SU-DHL-6 (cell line): ENCODE measurements around the gene SNX9.

Experiments
- H2AFZ ChIP-seq: fragments of 200-600 bp; sonication (generic); 2 replicates; pipeline ENCODE4 v1.6.1; 2014; ENCODE audit warnings: low read depth, mild to moderate bottlenecking, moderate library complexity, mixed read lengths, antibody characterized with exemption, low read length; ENCODE audit not compliant: severe bottlenecking
- H3F3A ChIP-seq: fragments of 200-600 bp; shearing (Covaris generic); 2 replicates; pipeline ENCODE4 v1.6.0; 2016; ENCODE audit warnings: antibody characterized with exemption, mild to moderate bottlenecking; ENCODE audit not compliant: insufficient read depth
- H3K27ac ChIP-seq: fragments of 200-600 bp; sonication (generic); 2 replicates; pipeline ENCODE4 v1.5.1; 2016; ENCODE audit warnings: low read depth, mild to moderate bottlenecking, low read length, moderate library complexity, mixed read lengths
- H3K27me3 ChIP-seq: fragments of 200-600 bp; sonication (generic), shearing (Covaris generic); 2 replicates; pipeline ENCODE4 v1.6.0; 2014; ENCODE audit warnings: mild to moderate bottlenecking, low read length
- H3K36me3 ChIP-seq: fragments of 200-600 bp; sonication (generic); 2 replicates; pipeline ENCODE4 v1.6.1; 2014; ENCODE audit warnings: mild to moderate bottlenecking, low read length, mixed read lengths
- H3K4me2 ChIP-seq: fragments of 300-600, 200-600 bp; shearing (Covaris generic), sonication (generic); 2 replicates; pipeline ENCODE4 v1.6.0; 2014; ENCODE audit warnings: low read length, low read depth, mild to moderate bottlenecking; ENCODE audit not compliant: poor library complexity, severe bottlenecking
- H3K4me3 ChIP-seq: fragments of 200-600 bp; sonication (generic); 2 replicates; pipeline ENCODE4 v1.5.1; 2014; ENCODE audit warnings: antibody characterized with exemption, low read length, mild to moderate bottlenecking, mixed read lengths; ENCODE audit not compliant: insufficient read depth, poor library complexity, severe bottlenecking
- H3K79me2 ChIP-seq: fragments of 200-600 bp; sonication (generic); 2 replicates; pipeline ENCODE4 v1.6.1; 2014; ENCODE audit warnings: mild to moderate bottlenecking, low read length, moderate library complexity; ENCODE audit not compliant: insufficient read depth
- H3K9ac ChIP-seq: fragments of 200-600 bp; sonication (generic); 2 replicates; pipeline ENCODE4 v1.7.0; 2014; ENCODE audit warnings: mild to moderate bottlenecking, low read length
- H3K9me2 ChIP-seq: fragments of 200-600 bp; sonication (generic); replicated peaks from 2 replicates; pipeline ENCODE4 v1.6.1; 2014; ENCODE audit warnings: low read length; ENCODE audit not compliant: insufficient read depth
- H3K9me3 ChIP-seq: fragments of 200-600 bp; sonication (generic); 2 replicates; pipeline ENCODE4 v1.6.1; 2014; ENCODE audit warnings: low read length, mixed read lengths; ENCODE audit not compliant: insufficient read depth
- H4K20me1 ChIP-seq: fragments of 200-600 bp; sonication (generic); 2 replicates; pipeline ENCODE4 v1.6.1; 2014; ENCODE audit warnings: low read depth, mild to moderate bottlenecking, antibody characterized with exemption, low read length, moderate library complexity, mixed read lengths
- CTCF ChIP-seq: fragments of 200-600 bp; sonication (generic); IDR thresholded peaks from one replicate; pipeline ENCODE4 v1.5.1; 2017; ENCODE audit warnings: antibody characterized with exemption, mild to moderate bottlenecking, low read length, moderate library complexity; ENCODE audit not compliant: insufficient read depth, poor library complexity, severe bottlenecking
- EZH2phosphoT487 ChIP-seq: fragments of 200-600 bp; sonication (generic), shearing (Covaris generic); conservative IDR thresholded peaks from 2 replicates; pipeline ENCODE4 v1.6.1; 2018; ENCODE audit warnings: mild to moderate bottlenecking, antibody characterized with exemption, low read length, moderate library complexity, mixed read lengths

The SNX9 gene

GRCh38 chr6:157880534-157880933 lies 57.5 kb downstream of the SNX9 start:
- no peaks in the 10 kb centered on the region for H3K36me3 ChIP-seq

GRCh38 chr6:157881342-157881741 lies 58.3 kb downstream of the SNX9 start:
- H3K9ac ChIP-seq = no peak overlapping the region
- H2AFZ ChIP-seq = no peak overlapping the region
- no peaks in the 10 kb centered on the region for H3K79me2 ChIP-seq
- no peaks in the 10 kb centered on the region for H3K27me3 ChIP-seq
- no peaks in the 10 kb centered on the region for H3F3A ChIP-seq
- H3K9me3 ChIP-seq = no peaks in the 10 kb centered on the region
- no peak overlapping the region for H3K27ac ChIP-seq
- no peak overlapping the region for H3K4me3 ChIP-seq
- no peaks in the 10 kb centered on the region for H4K20me1 ChIP-seq
- no peaks in the 10 kb centered on the region for H3K36me3 ChIP-seq
- no peaks in the 10 kb centered on the region for H3K9me2 ChIP-seq
- TF ChIP-seq CTCF (no peak), EZH2phosphoT487 (no peak)
- H3K4me2 ChIP-seq = no peak overlapping the region

More at GRCh38 chr6:157880534-157880933, 57.5 kb downstream of the SNX9 start:
- Histone ChIP-seq H3K9me3 (no peaks in the 10 kb centered on the region), H3K4me3 (no peak overlapping the region), H3K9ac (no peak overlapping the region), H4K20me1 (no peaks in the 10 kb centered on the region), H3K27ac (no peak overlapping the region), H3K27me3 (no peaks in the 10 kb centered on the region), H3F3A (no peaks in the 10 kb centered on the region), H2AFZ (no peak overlapping the region), H3K9me2 (no peaks in the 10 kb centered on the region), H3K4me2 (no peak overlapping the region), H3K79me2 (no peaks in the 10 kb centered on the region)
- no peak for TF ChIP-seq CTCF
- no peak for TF ChIP-seq EZH2phosphoT487

GRCh38 chr6:157884756-157885155 lies 61.7 kb downstream of the SNX9 start:
- H3K36me3 ChIP-seq = no peaks in the 10 kb centered on the region
- no peaks in the 10 kb centered on the region for H3K9me2 ChIP-seq
- H3F3A ChIP-seq = no peaks in the 10 kb centered on the region
- H3K27me3 ChIP-seq = no peaks in the 10 kb centered on the region
- H3K9ac ChIP-seq = no peak overlapping the region
- no peak overlapping the region for H2AFZ ChIP-seq
- H3K4me3 ChIP-seq = no peak overlapping the region
- no peak overlapping the region for H3K4me2 ChIP-seq
- H4K20me1 ChIP-seq = no peaks in the 10 kb centered on the region
- H3K27ac ChIP-seq = no peak overlapping the region
- no peaks in the 10 kb centered on the region for H3K9me3 ChIP-seq
- TF ChIP-seq EZH2phosphoT487 (no peak), CTCF (no peak)
- no peaks in the 10 kb centered on the region for H3K79me2 ChIP-seq
